DOHH2 (cell line): ENCODE measurements around the gene RASL12.

ENCODE experiments used
- CTCF ChIP-seq: fragments of 200-600 bp; sonication (generic); IDR thresholded peaks from one replicate; pipeline ENCODE4 v1.5.1; 2014; ENCODE audit warnings: antibody characterized with exemption, mild to moderate bottlenecking, low read depth, low read length; ENCODE audit not compliant: poor library complexity, severe bottlenecking
- EZH2phosphoT487 ChIP-seq: fragments of 200-600 bp; sonication (generic); IDR thresholded peaks from 2 replicates; pipeline ENCODE4 v1.6.1; 2017; ENCODE audit warnings: borderline replicate concordance, mild to moderate bottlenecking, antibody characterized with exemption, low read length, moderate library complexity, mixed read lengths

GRCh38 chr15:65054333-65055200 is 13.2 kb downstream of the RASL12 start:
- TF ChIP-seq CTCF (peak; percentile 92), EZH2phosphoT487 (no peak)
